ENCODE measurements around the gene IFT27. TPM values are rescaled to one million over a fixed set of nuclear protein-coding genes. Genes with fewer than 3 reads are reported as not detected.

Gene IFT27
- total RNA-seq, 6 experiments from 2014 or later, result 14.4 to 22.0 (median 17.5) TPM

- no peak overlapping the region for H3K4me3 Mint-ChIP-seq
- no peaks in the 10 kb centered on the region for H3K4me1 Mint-ChIP-seq (ENCODE audit: low read depth)
- no peaks in the 10 kb centered on the region for H3K36me3 Mint-ChIP-seq (ENCODE audit: low read depth)
- no peak for DNase-seq
- H3K9me3 Mint-ChIP-seq, result no peaks in the 10 kb centered on the region
- no peak for TF ChIP-seq CTCF (IDR thresholded peaks at IDR 0.05)
- no peak overlapping the region for H3K27ac Mint-ChIP-seq
- H3K27me3 Mint-ChIP-seq (ENCODE audit: insufficient read depth), result peaks cover 54% of the 10 kb centered on the region
Observed at GRCh38 chr22:36796552-36797175, 20.7 kb upstream of the IFT27 start.

GRCh38 chr22:36795633-36796032, 19.7 kb upstream of the IFT27 start:
- no peak for DNase-seq
- Mint-ChIP-seq H3K4me1 (ENCODE audit: low read depth) (no peaks in the 10 kb centered on the region), H3K9me3 (no peaks in the 10 kb centered on the region), H3K36me3 (ENCODE audit: low read depth) (no peaks in the 10 kb centered on the region), H3K27ac (no peak overlapping the region), H3K4me3 (no peak overlapping the region), H3K27me3 (ENCODE audit: insufficient read depth) (peaks cover 63% of the 10 kb centered on the region)
- TF ChIP-seq CTCF (IDR thresholded peaks at IDR 0.05), result no peak

- TF ChIP-seq CTCF (IDR thresholded peaks at IDR 0.05), result no peak
- Mint-ChIP-seq H3K27me3 (ENCODE audit: insufficient read depth) (peaks cover 67% of the 10 kb centered on the region), H3K9me3 (no peaks in the 10 kb centered on the region; the same call in 1 of the 2 replicates), H3K4me3 (no peak overlapping the region), H3K36me3 (ENCODE audit: low read depth) (no peaks in the 10 kb centered on the region), H3K4me1 (ENCODE audit: low read depth) (no peaks in the 10 kb centered on the region), H3K27ac (no peak overlapping the region)
- no peak for DNase-seq
Observed at GRCh38 chr22:36790648-36791047, 14.7 kb upstream of the IFT27 start.

GRCh38 chr22:36787204-36787988, 11.5 kb upstream of the IFT27 start:
- no peaks in the 10 kb centered on the region for H3K36me3 Mint-ChIP-seq (ENCODE audit: low read depth)
- no peak overlapping the region for H3K27ac Mint-ChIP-seq
- no peak for TF ChIP-seq CTCF (IDR thresholded peaks at IDR 0.05)
- H3K9me3 Mint-ChIP-seq, result no peaks in the 10 kb centered on the region; the same call in 1 of the 2 replicates
- H3K4me1 Mint-ChIP-seq (ENCODE audit: low read depth), result peaks cover 3% of the 10 kb centered on the region
- peaks cover 72% of the 10 kb centered on the region for H3K27me3 Mint-ChIP-seq (ENCODE audit: insufficient read depth)
- no peak for DNase-seq
- H3K4me3 Mint-ChIP-seq, result no peak overlapping the region

- Mint-ChIP-seq H3K36me3 (ENCODE audit: low read depth) (no peaks in the 10 kb centered on the region), H3K27ac (no peak overlapping the region), H3K9me3 (no peaks in the 10 kb centered on the region), H3K4me3 (no peak overlapping the region), H3K4me1 (ENCODE audit: low read depth) (peaks cover 13% of the 10 kb centered on the region), H3K27me3 (ENCODE audit: insufficient read depth) (peaks cover 52% of the 10 kb centered on the region)
- TF ChIP-seq CTCF (IDR thresholded peaks at IDR 0.05), result no peak
- no peak for DNase-seq
Observed at GRCh38 chr22:36783743-36784142, 7.8 kb upstream of the IFT27 start.
